Activated naive CD4-positive, alpha-beta T cell treated with anti-CD3 and anti-CD28 coated beads, Interleukin-2, amount 50 U/mL, for 24 hours (primary cell): Measurements from ENCODE around the gene TXNRD2.
"Not testable (repeated sequence)": the region's sequence is repeated elsewhere in the genome, so short reads cannot be mapped to it uniquely, and the experiment has no call there.

Experiments used
- H3K27ac Mint-ChIP-seq: one replicate; pipeline ENCODE4 v1.8.0; 2021; ENCODE audit warnings: mild to moderate bottlenecking, mixed read lengths
- H3K27me3 Mint-ChIP-seq: one replicate; pipeline ENCODE4 v1.8.0; 2021; ENCODE audit warnings: mixed read lengths
- H3K36me3 Mint-ChIP-seq: one replicate; pipeline ENCODE4 v1.8.0; 2021; ENCODE audit warnings: mixed read lengths
- H3K4me1 Mint-ChIP-seq: one replicate; pipeline ENCODE4 v1.8.0; 2021; ENCODE audit warnings: mixed read lengths
- H3K4me3 Mint-ChIP-seq: one replicate; pipeline ENCODE4 v1.8.0; 2021; ENCODE audit warnings: mild to moderate bottlenecking, mixed read lengths
- H3K9me3 Mint-ChIP-seq: one replicate; pipeline ENCODE4 v1.8.0; 2021; ENCODE audit warnings: mixed read lengths

The TXNRD2 gene

GRCh38 chr22:19911540-19912270 lies 29.9 kb downstream of the TXNRD2 start:
- Mint-ChIP-seq H3K4me1 (peaks cover 6% of the 10 kb centered on the region), H3K27ac (no peak overlapping the region), H3K4me3 (no peak overlapping the region), H3K36me3 (peaks cover 25% of the 10 kb centered on the region), H3K9me3 (no peaks in the 10 kb centered on the region), H3K27me3 (no peaks in the 10 kb centered on the region)

DNA sequence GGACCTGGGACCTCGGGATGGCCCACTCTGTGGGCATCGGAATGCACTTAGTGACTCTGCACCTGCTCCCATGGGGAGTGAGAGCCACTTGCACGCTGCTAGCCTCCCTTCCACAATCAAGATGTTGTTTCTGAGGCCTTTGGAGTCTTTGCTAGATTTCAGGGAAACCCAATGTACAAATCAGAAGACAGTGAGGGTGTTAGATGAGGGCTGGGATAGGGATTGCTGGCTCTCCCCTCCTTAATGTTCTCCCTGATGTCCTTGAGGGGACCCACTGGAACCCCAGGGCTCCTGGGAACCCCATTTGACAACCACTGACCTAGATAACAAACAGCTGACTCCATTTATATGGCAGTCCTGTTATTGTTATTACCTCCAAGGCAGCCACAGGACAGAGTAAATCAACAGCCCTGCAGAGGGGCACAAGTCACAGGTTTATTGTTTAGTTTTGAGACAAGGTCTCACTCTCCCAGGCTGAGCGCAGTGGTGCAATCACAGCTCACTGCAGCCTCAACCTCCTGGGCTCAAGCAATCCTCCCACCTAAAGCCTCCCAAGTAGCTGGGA lies 31.4 kb downstream of the TXNRD2 start:
- H3K27me3 Mint-ChIP-seq: no peaks in the 10 kb centered on the region
- H3K4me1 Mint-ChIP-seq: peaks cover 6% of the 10 kb centered on the region
- peaks cover 20% of the 10 kb centered on the region for H3K36me3 Mint-ChIP-seq
- no peak overlapping the region for H3K4me3 Mint-ChIP-seq
- no peak overlapping the region for H3K27ac Mint-ChIP-seq
- H3K9me3 Mint-ChIP-seq: no peaks in the 10 kb centered on the region

DNA sequence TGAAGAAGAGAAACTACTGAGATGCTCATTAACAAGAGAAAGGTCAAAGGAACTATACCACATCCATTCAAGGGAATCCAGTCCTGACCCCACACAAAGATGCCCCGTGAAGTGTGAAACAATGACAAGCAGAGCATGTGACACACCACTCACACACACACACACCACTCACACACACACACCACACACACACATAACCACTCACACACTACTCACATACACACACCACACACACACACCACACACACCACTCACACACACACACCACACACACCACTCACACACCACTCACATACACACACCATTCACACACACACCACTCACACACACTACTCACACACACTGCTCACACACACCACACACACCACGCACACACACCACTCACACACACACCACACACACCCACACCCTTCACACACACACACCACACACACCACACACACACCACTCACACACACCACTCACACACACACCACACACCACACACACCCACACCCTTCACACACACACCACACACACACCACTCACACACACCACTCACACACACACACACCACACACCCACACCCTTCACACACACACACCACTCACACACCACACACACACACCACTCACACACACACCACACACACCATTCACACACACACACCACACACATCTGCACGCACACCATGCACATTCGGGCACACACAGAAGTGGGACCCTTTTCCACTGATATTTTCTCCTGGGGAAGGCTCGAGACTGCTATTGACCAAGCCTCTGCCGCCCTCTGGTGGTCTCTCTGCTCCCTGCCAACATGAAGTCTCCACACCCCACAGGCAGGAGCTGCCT lies 32.1 kb downstream of the TXNRD2 start:
- H3K36me3 Mint-ChIP-seq: peaks cover 14% of the 10 kb centered on the region
- no peaks in the 10 kb centered on the region for H3K9me3 Mint-ChIP-seq
- H3K27me3 Mint-ChIP-seq: no peaks in the 10 kb centered on the region
- peak overlapping the region; percentile 73 for H3K27ac Mint-ChIP-seq
- H3K4me3 Mint-ChIP-seq: no peak overlapping the region
- H3K4me1 Mint-ChIP-seq: peaks cover 6% of the 10 kb centered on the region

DNA sequence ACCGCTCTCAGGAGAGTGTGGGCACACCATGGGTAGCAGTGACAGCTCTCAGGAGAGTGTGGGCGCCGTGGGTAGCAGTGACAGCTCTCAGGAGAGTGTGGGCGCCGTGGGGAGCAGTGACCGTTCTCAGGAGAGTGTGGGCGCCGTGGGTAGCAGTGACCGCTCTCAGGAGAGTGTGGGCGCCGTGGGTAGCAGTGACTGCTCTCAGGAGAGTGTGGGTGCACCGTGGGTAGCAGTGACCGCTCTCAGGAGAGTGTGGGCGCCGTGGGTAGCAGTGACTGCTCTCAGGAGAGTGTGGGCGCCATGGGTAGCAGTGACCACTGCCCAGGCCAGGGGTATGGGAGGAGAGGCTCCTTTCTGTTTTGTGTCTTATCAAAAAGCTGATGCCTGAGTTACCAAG lies 33.7 kb downstream of the TXNRD2 start:
- H3K9me3 Mint-ChIP-seq, H3K4me1 Mint-ChIP-seq, H3K36me3 Mint-ChIP-seq, H3K27me3 Mint-ChIP-seq, H3K27ac Mint-ChIP-seq, H3K4me3 Mint-ChIP-seq: not testable (repeated sequence)

DNA sequence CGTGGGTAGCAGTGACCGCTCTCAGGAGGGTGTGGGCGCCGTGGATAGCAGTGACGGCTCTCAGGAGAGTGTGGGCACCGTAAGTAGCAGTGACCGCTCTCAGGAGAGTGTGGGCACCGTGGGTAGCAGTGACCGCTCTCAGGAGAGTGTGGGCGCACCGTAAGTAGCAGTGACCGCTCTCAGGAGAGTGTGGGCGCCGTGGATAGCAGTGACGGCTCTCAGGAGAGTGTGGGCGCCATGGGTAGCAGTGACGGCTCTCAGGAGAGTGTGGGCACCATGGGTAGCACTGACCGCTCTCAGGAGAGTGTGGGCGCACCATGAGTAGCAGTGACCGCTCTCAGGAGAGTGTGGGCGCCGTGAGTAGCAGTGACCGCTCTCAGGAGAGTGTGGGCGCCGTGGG lies 34.8 kb downstream of the TXNRD2 start:
- H3K4me1 Mint-ChIP-seq, H3K36me3 Mint-ChIP-seq, H3K4me3 Mint-ChIP-seq, H3K9me3 Mint-ChIP-seq, H3K27me3 Mint-ChIP-seq, H3K27ac Mint-ChIP-seq: not testable (repeated sequence)

DNA sequence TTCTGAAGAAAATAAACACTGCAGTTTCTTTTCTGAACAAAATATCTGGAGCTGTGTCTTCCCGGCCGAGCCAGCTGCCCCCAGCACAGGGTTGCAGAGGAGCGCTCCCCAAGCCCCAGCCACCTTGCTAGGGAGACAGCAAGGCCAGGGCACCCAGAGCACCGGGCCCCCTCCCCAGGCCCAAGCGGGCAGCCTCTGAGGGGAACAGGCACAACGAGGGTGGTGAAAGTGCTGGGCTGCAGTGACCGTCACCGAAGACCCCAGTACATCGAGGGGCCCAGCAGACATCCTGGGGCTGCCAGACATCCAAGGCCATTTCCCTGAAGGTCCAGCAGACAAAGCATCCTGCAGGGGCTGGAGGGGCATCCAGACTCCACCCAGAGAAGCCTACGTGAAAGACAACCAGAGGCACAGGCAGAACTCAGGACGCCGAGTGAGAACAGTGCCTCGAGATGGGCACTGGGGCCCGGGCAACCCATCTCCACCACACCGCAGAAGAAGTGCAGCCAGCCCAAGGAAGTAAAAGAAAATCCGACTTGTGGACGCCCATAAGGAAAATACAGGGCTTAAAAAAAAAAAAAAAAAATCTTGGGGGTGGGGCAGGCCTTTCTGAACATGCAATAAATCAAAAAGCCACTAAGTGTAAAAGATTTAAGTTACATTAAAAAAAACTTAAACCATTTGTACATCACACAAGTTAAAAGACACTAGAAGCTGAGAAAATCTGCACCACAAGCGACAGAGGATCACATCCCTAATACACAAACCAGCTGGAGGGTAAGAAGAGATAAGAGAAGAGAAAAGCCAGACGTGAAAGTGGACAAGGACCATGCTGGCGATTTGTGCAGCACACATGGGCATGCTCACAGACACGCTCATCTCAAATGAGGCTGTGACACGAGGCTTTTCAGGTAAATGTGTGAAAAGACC lies 36.0 kb downstream of the TXNRD2 start:
- no peak overlapping the region for H3K27ac Mint-ChIP-seq
- H3K4me1 Mint-ChIP-seq: peaks cover 6% of the 10 kb centered on the region
- H3K4me3 Mint-ChIP-seq: no peak overlapping the region
- no peaks in the 10 kb centered on the region for H3K9me3 Mint-ChIP-seq
- H3K36me3 Mint-ChIP-seq: no peaks in the 10 kb centered on the region
- H3K27me3 Mint-ChIP-seq: no peaks in the 10 kb centered on the region

- Mint-ChIP-seq H3K27ac (no peak overlapping the region), H3K4me3 (no peak overlapping the region), H3K4me1 (peaks cover 4% of the 10 kb centered on the region), H3K36me3 (no peaks in the 10 kb centered on the region), H3K9me3 (no peaks in the 10 kb centered on the region), H3K27me3 (no peaks in the 10 kb centered on the region)
These were observed 36.7 kb downstream of the TXNRD2 start for GRCh38 chr22:19904935-19905334.

DNA sequence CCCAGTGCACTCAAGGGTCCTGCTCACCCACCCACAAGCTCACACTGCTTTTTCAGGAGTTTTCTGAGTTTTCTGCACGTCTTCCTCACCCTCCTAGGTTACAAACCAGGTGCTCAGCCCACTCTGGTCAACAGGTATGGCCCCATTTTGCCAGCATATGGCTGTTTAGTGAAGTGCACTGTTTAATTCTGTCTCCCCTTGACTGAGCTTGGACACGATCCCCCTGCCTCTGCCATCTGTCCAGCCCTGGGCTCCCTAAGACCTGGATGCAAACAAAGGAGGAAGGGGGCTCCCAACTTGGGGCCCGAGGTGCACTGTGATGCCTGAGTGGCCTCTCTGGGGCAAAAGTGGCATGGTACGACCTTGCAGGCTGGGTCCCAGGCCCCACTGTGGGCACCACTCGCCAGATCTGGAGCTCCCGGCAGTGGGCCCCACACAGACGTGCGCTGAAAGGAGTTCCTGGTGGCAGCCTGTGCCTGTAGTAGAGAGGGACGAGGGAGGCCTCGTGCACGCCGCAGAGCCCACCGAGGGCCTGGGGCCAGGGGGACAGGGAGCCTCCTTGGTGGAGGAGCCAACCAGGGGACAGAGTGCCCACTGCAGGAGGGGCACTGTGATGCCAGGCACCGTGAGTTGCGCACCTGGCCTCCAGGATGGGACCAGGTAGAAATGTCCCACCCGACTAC lies 37.3 kb downstream of the TXNRD2 start:
- Mint-ChIP-seq H3K9me3 (no peaks in the 10 kb centered on the region), H3K4me3 (no peak overlapping the region), H3K27ac (no peak overlapping the region), H3K4me1 (no peaks in the 10 kb centered on the region), H3K36me3 (no peaks in the 10 kb centered on the region), H3K27me3 (no peaks in the 10 kb centered on the region)

- H3K27me3 Mint-ChIP-seq: no peaks in the 10 kb centered on the region
These were observed 38.1 kb downstream of the TXNRD2 start for GRCh38 chr22:19903513-19903912.

DNA sequence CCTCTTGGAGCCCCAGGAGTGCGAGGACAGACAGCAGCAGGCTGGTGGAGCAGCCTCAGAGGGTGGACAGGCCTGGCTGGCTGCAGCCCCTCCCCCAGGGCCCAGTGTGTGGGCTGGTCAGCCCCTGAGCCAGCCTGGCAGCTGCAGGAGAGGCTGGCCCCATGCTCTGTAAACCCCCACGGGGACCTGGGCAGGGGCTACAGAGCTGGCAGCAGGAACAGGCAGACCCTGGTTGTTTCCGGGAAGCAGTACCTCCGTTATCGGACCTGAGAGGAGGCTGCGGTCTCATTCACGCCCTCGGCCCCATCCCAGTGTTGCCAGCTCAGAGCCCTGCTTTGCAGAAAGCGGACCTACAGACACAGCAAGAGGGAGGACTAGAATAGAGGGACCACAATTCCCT lies 38.6 kb downstream of the TXNRD2 start:
- H3K27ac Mint-ChIP-seq: no peak overlapping the region
- H3K4me1 Mint-ChIP-seq: no peaks in the 10 kb centered on the region
- H3K4me3 Mint-ChIP-seq: no peak overlapping the region
- H3K9me3 Mint-ChIP-seq: no peaks in the 10 kb centered on the region
- H3K36me3 Mint-ChIP-seq: no peaks in the 10 kb centered on the region
- H3K27me3 Mint-ChIP-seq: no peaks in the 10 kb centered on the region

More at GRCh38 chr22:19903513-19903912, 38.1 kb downstream of the TXNRD2 start:
- Mint-ChIP-seq H3K4me3 (no peak overlapping the region), H3K27ac (no peak overlapping the region), H3K4me1 (no peaks in the 10 kb centered on the region), H3K36me3 (no peaks in the 10 kb centered on the region), H3K9me3 (no peaks in the 10 kb centered on the region)

DNA sequence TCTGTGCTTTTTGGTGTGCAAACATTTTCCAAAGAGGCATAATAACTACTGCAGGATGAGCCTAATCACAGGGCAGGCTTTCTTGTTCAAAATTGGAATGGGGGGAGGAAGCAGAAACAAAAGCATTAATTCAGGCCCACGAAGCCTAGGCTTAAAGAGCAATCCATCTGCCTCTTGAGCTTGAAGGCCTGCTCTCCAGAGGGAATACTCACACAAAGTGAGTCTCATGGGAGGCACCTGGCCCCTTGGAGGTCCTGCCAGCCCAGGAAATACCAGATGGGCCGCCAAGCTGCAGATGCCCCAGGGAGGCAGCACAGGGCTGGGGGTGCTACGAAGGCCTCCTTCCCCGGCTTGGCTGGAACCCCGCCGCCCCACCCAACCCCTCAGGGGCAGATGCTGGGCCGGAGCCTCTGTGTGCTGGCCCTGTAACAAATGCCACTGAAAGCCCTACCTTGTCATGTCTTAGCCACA lies 39.3 kb downstream of the TXNRD2 start:
- Mint-ChIP-seq H3K27me3 (no peaks in the 10 kb centered on the region), H3K27ac (no peak overlapping the region), H3K36me3 (no peaks in the 10 kb centered on the region), H3K4me1 (peaks cover under 1% of the 10 kb centered on the region), H3K4me3 (no peak overlapping the region), H3K9me3 (no peaks in the 10 kb centered on the region)

GRCh38 chr22:19901577-19902244 lies 39.9 kb downstream of the TXNRD2 start:
- no peak overlapping the region for H3K27ac Mint-ChIP-seq
- no peak overlapping the region for H3K4me3 Mint-ChIP-seq

GRCh38 chr22:19900707-19901436 lies 40.7 kb downstream of the TXNRD2 start:
- peaks cover 15% of the 10 kb centered on the region for H3K4me1 Mint-ChIP-seq
- H3K27ac Mint-ChIP-seq: no peak overlapping the region
- no peaks in the 10 kb centered on the region for H3K27me3 Mint-ChIP-seq
- H3K9me3 Mint-ChIP-seq: no peaks in the 10 kb centered on the region
- H3K4me3 Mint-ChIP-seq: no peak overlapping the region
- H3K36me3 Mint-ChIP-seq: no peaks in the 10 kb centered on the region

More at GRCh38 chr22:19901577-19902244, 39.9 kb downstream of the TXNRD2 start:
- no peaks in the 10 kb centered on the region for H3K9me3 Mint-ChIP-seq
- H3K4me1 Mint-ChIP-seq: peaks cover 6% of the 10 kb centered on the region
- H3K36me3 Mint-ChIP-seq: no peaks in the 10 kb centered on the region
- H3K27me3 Mint-ChIP-seq: no peaks in the 10 kb centered on the region
